Brain microvascular endothelial cell (primary cell): ENCODE results near the gene ZNF440.
"Not testable (repeated sequence)": the region's sequence is repeated elsewhere in the genome, so short reads cannot be mapped to it uniquely, and the experiment has no call there.

Experiments
- DNase-seq: peaks from one replicate; pipeline ENCODE4 v3.0.0-alpha.2; 2020
- H3K27ac ChIP-seq: fragments of 250-450 bp; sonication (Bioruptor Pico); 2 replicates; pipeline ENCODE4 v1.5.1; 2020; ENCODE audit warnings: mild to moderate bottlenecking, moderate library complexity
- H3K27me3 ChIP-seq: fragments of 250-450 bp; sonication (Bioruptor Pico); replicated peaks from 2 replicates; pipeline ENCODE4 v1.5.1; 2020; ENCODE audit warnings: mild to moderate bottlenecking
- H3K36me3 ChIP-seq: fragments of 250-450 bp; sonication (Bioruptor Pico); replicated peaks from 2 replicates; pipeline ENCODE4 v1.5.1; 2020; ENCODE audit warnings: mild to moderate bottlenecking
- H3K4me3 ChIP-seq: 2 replicates; pipeline ENCODE4 v1.5.1; 2011; ENCODE audit warnings: low read depth, mild to moderate bottlenecking, control low read depth, low read length, moderate library complexity
- in situ Hi-C: cut with HindIII; loops from 2 replicates; pipeline ENCODE4 v1.10.0; 2017; ENCODE audit warnings: low sequenced_read_pairs, low pct_ligation_motif_present
- TF ChIP-seq, protein P1 (sequence below): IDR thresholded peaks from 2 replicates; pipeline ENCODE4 v1.5.1; 2011; ENCODE audit warnings: low read depth, mild to moderate bottlenecking, moderate library complexity, low read length, control low read depth, inconsistent platforms; ENCODE audit errors: missing control alignments

ZNF440 gene

DNA sequence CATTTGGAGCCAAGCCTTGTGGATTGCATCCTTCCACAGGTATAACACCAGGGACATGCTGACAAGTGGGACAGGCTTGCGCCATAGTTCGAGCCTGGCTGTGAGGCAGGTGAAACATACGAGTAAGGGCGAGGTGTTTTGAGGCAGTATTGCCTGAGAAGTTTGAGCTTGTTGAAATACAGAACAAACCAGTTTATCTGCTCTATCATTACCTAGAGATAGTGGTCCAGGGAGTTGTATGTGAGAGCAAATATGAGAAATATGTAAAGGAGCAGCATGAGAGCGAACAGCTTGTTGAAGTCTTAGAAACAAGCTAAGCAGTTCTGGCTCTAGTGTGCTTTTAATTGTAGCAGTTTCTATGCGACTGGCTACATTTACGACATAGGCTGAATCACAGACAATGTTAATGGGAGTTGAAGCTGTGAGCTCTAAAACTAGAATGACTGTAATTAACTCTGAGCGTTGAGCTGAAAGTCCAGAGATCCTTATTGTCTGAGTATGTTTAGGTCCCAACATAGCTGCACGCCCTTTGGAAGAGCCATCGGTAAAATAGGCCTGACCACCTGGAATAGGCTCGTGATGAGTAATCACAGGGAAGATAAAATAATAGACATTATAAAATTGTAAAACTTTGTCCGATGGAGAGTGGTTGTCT, 42.6 kb downstream of the ZNF440 start:
- in situ Hi-C loops, result no loop called here
- Histone ChIP-seq H3K4me3 (no peak overlapping the region), H3K27ac (no peak overlapping the region), H3K27me3 (no peaks in the 10 kb centered on the region), H3K36me3 (no peaks in the 10 kb centered on the region)
- TF ChIP-seq, protein P1, sequence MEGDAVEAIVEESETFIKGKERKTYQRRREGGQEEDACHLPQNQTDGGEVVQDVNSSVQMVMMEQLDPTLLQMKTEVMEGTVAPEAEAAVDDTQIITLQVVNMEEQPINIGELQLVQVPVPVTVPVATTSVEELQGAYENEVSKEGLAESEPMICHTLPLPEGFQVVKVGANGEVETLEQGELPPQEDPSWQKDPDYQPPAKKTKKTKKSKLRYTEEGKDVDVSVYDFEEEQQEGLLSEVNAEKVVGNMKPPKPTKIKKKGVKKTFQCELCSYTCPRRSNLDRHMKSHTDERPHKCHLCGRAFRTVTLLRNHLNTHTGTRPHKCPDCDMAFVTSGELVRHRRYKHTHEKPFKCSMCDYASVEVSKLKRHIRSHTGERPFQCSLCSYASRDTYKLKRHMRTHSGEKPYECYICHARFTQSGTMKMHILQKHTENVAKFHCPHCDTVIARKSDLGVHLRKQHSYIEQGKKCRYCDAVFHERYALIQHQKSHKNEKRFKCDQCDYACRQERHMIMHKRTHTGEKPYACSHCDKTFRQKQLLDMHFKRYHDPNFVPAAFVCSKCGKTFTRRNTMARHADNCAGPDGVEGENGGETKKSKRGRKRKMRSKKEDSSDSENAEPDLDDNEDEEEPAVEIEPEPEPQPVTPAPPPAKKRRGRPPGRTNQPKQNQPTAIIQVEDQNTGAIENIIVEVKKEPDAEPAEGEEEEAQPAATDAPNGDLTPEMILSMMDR, result no peak
- DNase-seq, result no peak

DNA sequence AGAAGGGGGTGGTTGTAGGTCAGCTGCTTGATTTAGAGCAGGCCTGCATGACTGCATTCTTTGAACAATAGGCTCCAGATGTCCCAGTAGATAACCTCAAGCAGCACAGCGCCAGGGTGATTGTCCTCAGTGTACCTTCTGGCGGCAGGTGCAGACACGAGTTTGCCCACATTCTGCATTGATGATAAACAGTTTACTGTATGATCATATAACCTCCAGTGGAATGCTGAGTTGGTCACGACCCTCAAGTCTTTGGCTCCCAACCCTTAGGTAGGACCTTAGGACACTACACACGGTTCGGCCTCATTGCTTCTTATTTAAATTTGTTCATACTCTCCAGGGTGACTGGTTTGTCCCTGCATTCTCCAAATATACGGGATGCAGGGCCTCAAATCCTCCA, 46.6 kb downstream of the ZNF440 start:
- H3K4me3 ChIP-seq, result no peak overlapping the region
- no peaks in the 10 kb centered on the region for H3K27me3 ChIP-seq
- in situ Hi-C loops, result no loop called here
- no peak overlapping the region for H3K27ac ChIP-seq
- DNase-seq, result no peak
- TF ChIP-seq, protein P1, result no peak
- H3K36me3 ChIP-seq, result no peaks in the 10 kb centered on the region

DNA sequence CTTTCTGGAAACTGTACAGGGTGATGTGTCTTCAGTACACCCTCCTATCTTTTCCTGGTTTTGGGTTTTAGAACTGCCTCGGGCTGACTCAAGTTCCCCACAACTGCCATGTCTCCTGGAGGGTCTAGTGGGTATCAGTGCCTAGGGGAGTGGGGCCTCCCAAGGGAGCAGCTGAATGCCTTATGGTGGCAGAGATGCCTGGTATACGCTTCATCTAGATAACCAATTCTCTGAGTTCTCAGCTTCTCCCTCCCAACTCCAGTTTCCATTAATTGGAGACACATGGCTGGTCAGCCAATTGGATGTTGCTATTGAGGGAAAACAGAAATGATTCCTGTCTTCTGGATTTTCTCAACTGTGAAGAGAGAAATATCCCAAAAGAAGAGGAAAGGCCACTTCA, 47.2 kb downstream of the ZNF440 start:
- TF ChIP-seq, protein P1, result no peak
- Histone ChIP-seq H3K27ac (no peak overlapping the region), H3K36me3 (no peaks in the 10 kb centered on the region), H3K27me3 (no peaks in the 10 kb centered on the region), H3K4me3 (no peak overlapping the region)
- in situ Hi-C loops, result no loop called here
- DNase-seq, result no peak

DNA sequence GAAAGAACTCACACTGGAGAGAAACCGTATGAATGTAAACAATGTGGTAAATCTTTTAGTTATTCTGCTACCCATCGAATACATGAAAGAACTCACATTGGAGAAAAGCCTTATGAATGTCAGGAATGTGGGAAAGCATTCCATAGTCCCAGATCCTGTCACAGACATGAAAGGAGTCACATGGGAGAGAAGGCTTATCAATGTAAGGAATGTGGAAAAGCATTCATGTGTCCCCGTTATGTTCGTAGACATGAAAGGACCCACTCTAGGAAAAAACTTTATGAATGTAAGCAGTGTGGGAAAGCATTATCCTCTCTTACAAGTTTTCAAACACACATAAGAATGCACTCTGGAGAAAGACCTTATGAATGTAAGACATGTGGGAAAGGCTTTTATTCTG, 53.7 kb downstream of the ZNF440 start:
- H3K27ac ChIP-seq, H3K4me3 ChIP-seq, H3K36me3 ChIP-seq, H3K27me3 ChIP-seq, DNase-seq, in situ Hi-C loops: not testable (repeated sequence)

DNA sequence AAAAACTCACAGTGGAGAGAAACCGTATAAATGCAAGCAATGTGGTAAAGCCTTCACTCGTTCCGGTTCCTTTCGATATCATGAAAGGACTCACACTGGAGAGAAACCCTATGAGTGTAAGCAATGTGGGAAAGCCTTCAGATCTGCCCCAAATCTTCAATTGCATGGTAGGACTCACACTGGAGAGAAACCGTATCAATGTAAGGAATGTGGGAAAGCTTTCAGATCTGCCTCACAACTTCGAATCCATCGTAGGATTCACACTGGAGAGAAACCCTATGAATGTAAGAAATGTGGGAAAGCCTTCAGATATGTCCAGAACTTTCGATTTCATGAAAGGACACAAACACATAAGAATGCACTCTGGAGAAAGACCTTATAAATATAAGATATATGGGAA, 54.1 kb downstream of the ZNF440 start:
- no peak overlapping the region for H3K4me3 ChIP-seq
- H3K27me3 ChIP-seq, result no peaks in the 10 kb centered on the region
- H3K36me3 ChIP-seq, result no peaks in the 10 kb centered on the region
- DNase-seq, result no peak
- TF ChIP-seq, protein P1, result no peak
- in situ Hi-C loops, result no loop called here
- no peak overlapping the region for H3K27ac ChIP-seq

DNA sequence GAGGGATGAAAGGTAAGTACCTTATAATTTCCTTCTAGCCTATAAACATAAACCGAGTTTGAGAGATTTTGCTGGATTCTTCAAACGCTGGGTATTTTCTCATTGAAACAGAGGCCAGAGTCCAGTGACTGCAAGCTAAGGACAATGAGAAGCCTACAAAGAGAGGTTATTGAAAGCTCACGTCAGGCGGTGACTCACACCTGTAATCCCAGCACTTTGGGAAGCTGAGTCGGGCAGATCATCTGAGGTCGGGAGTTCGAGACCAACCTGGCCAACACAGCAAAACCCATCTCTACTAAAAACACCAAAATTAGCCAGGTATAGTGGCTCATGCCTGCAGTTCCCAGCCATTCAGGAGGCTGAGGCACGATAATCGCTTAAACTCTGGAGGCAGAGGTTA, 58.6 kb downstream of the ZNF440 start:
- no peak for DNase-seq
- in situ Hi-C loops, result no loop called here
- H3K36me3 ChIP-seq, result no peaks in the 10 kb centered on the region
- TF ChIP-seq, protein P1, result no peak
- H3K27me3 ChIP-seq, result no peaks in the 10 kb centered on the region
- no peak overlapping the region for H3K4me3 ChIP-seq
- no peak overlapping the region for H3K27ac ChIP-seq
